GM21360 (cell line): ENCODE results near the gene UBE2R2.

Experiments
- ATAC-seq: cut with Tn5 transposase; IDR thresholded peaks from one replicate; pipeline ENCODE4 v1.9.1; 2021; ENCODE audit warnings: mild to moderate bottlenecking, moderate library complexity; ENCODE audit not compliant: unreplicated experiment

UBE2R2 gene

GRCh38 chr9:33880211-33881089, 63.5 kb downstream of the UBE2R2 start:
- no peak for ATAC-seq

- no peak for ATAC-seq
Observed at GRCh38 chr9:33881635-33882034, 64.7 kb downstream of the UBE2R2 start.

GRCh38 chr9:33884856-33885701, 68.1 kb downstream of the UBE2R2 start:
- no peak for ATAC-seq

GRCh38 chr9:33885948-33886347, 69.0 kb downstream of the UBE2R2 start:
- no peak for ATAC-seq

GRCh38 chr9:33893861-33894260, 76.9 kb downstream of the UBE2R2 start:
- no peak for ATAC-seq

- ATAC-seq, result no peak
Observed at GRCh38 chr9:33894316-33894715, 77.4 kb downstream of the UBE2R2 start.

- no peak for ATAC-seq
Observed at GRCh38 chr9:33903157-33903780, 86.3 kb downstream of the UBE2R2 start.

- ATAC-seq, result no peak
Observed at GRCh38 chr9:33905137-33905536, 88.2 kb downstream of the UBE2R2 start.

GRCh38 chr9:33906769-33907168, 89.8 kb downstream of the UBE2R2 start:
- ATAC-seq, result no peak

GRCh38 chr9:33907347-33907746, 90.4 kb downstream of the UBE2R2 start:
- ATAC-seq, result no peak

- no peak for ATAC-seq
Observed at GRCh38 chr9:33908114-33908513, 91.2 kb downstream of the UBE2R2 start.

- ATAC-seq, result no peak
Observed at GRCh38 chr9:33908749-33909148, 91.8 kb downstream of the UBE2R2 start.

GRCh38 chr9:33913541-33913940, 96.6 kb downstream of the UBE2R2 start:
- no peak for ATAC-seq

- ATAC-seq, result no peak
Observed at GRCh38 chr9:33914887-33915628, 98.1 kb downstream of the UBE2R2 start.

- ATAC-seq, result no peak
Observed at GRCh38 chr9:33917036-33917435, 100.1 kb downstream of the UBE2R2 start.

- no peak for ATAC-seq
Observed at GRCh38 chr9:33919276-33919897, 102.4 kb downstream of the UBE2R2 start.

GRCh38 chr9:33921967-33922895, 105.3 kb downstream of the UBE2R2 start:
- no peak for ATAC-seq

- no peak for ATAC-seq
Observed at GRCh38 chr9:33923079-33923478, 106.1 kb downstream of the UBE2R2 start.

GRCh38 chr9:33923998-33924701, 107.2 kb downstream of the UBE2R2 start:
- no peak for ATAC-seq
